Sigmoid colon (tissue), 3 donors: ENCODE results near the gene SLC39A11.

ENCODE experiments used
- POLR2A ChIP-seq, 2 donors: fragments of 450-650 bp; IDR thresholded peaks; one replicate each; pipeline ENCODE4 v1.6.1; 2016; ENCODE audit warnings: antibody characterized with exemption in 2 of 2, mild to moderate bottlenecking in 2 of 2, moderate library complexity in 2 of 2
- TF ChIP-seq, protein P1 (sequence below), 4 experiments: fragments of 450-650 bp in 3 of 4; fragments of 200-600 bp in 1 of 4; IDR thresholded peaks; one replicate each; pipeline ENCODE4 v1.5.1; 2016 to 2019; ENCODE audit warnings: antibody characterized with exemption in 4 of 4, mild to moderate bottlenecking in 3 of 4, moderate library complexity in 2 of 4

DNA sequence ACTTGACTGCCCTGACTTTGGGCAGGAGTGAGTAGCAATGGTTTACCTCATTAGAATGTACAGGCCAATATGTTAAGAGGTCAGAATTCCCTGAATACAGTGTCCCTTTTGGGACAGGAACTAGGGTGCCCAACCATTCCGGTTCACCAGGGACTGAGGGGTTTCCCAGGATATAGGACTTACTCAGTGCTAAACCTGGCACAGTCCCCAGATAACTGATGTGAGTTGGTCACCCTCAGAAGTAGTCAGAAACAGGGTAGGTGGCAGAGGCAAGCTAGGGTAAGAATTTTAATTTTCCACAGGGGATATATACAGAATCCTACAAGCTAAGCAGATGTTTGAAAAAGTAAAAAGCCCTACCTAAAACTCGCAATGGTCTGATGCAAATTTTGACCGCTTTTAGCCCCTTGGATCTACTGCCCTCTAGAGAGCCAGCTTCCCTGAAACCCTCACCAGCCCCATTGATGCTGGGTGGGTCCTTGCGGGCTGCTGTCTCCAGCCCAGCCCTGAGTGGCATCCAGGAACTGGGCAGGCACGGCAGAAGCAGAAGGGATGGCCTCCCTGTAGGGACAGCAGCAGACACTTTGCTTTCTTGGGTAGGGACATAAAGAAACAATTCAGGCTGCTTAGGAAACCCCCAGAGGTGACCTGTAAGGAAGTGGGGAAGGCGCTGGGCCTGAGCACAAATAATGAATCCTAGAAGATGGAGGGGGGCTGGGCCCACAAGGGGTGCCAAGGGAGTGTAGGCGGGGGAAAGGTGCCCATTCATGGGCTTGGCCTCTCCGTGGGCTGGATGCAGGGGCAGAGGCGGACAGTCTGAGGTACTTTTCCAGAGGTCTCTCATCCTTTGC lies 434.8 kb downstream of the SLC39A11 start:
- TF ChIP-seq, protein P1, sequence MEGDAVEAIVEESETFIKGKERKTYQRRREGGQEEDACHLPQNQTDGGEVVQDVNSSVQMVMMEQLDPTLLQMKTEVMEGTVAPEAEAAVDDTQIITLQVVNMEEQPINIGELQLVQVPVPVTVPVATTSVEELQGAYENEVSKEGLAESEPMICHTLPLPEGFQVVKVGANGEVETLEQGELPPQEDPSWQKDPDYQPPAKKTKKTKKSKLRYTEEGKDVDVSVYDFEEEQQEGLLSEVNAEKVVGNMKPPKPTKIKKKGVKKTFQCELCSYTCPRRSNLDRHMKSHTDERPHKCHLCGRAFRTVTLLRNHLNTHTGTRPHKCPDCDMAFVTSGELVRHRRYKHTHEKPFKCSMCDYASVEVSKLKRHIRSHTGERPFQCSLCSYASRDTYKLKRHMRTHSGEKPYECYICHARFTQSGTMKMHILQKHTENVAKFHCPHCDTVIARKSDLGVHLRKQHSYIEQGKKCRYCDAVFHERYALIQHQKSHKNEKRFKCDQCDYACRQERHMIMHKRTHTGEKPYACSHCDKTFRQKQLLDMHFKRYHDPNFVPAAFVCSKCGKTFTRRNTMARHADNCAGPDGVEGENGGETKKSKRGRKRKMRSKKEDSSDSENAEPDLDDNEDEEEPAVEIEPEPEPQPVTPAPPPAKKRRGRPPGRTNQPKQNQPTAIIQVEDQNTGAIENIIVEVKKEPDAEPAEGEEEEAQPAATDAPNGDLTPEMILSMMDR (IDR thresholded peaks at IDR 0.05), result no peak
- TF ChIP-seq POLR2A (IDR thresholded peaks at IDR 0.05), result no peak
